ENCODE data around the gene PPARGC1A.

PPARGC1A gene

GRCh38 chr4:23774909-23775308 lies 114.9 kb downstream of the PPARGC1A start:
- Histone ChIP-seq H3K36me3 (no peaks in the 10 kb centered on the region), H3K9me3 (replicated peaks in 1 of 11) (no peaks in the 10 kb centered on the region), H3K27me3 (no peaks in the 10 kb centered on the region), H3K4me2 (no peak overlapping the region), H3K4me1 (0 out of 20 replicates have a peak, but pooled peaks cover 0 to 6% (median 0%) of the 10 kb centered on the region in 10 experiments), H3K9ac (no peak overlapping the region), H3K27ac (no peak overlapping the region), H4K20me1 (no peaks in the 10 kb centered on the region), H3K4me3 (no peak overlapping the region)
- TF ChIP-seq Cebpa-rat (IDR thresholded peaks at IDR 0.05): no peak

GRCh38 chr4:23773884-23774636 lies 115.8 kb downstream of the PPARGC1A start:
- Histone ChIP-seq H3K4me1 (0 out of 20 replicates have a peak, but pooled peaks cover 0 to 6% (median 0%) of the 10 kb centered on the region in 10 experiments), H4K20me1 (no peaks in the 10 kb centered on the region), H3K4me3 (no peak overlapping the region), H3K27me3 (no peaks in the 10 kb centered on the region), H3K4me2 (peak overlapping the region in 1 of 11 experiments; percentile 33; a peak in 1 of 22 replicates), H3K9ac (no peak overlapping the region), H3K27ac (no peak overlapping the region), H3K36me3 (no peaks in the 10 kb centered on the region), H3K9me3 (replicated peaks in 1 of 11) (no peaks in the 10 kb centered on the region)
- no peak for TF ChIP-seq Cebpa-rat (IDR thresholded peaks at IDR 0.05)

- Histone ChIP-seq H3K9ac (no peak overlapping the region), H3K4me3 (no peak overlapping the region), H3K4me1 (0 out of 20 replicates have a peak, but pooled peaks cover 0 to 6% (median 0%) of the 10 kb centered on the region in 10 experiments), H3K27ac (no peak overlapping the region), H3K36me3 (no peaks in the 10 kb centered on the region), H3K9me3 (replicated peaks in 1 of 11) (no peaks in the 10 kb centered on the region), H3K27me3 (no peaks in the 10 kb centered on the region), H3K4me2 (no peak overlapping the region), H4K20me1 (no peaks in the 10 kb centered on the region)
- no peak for TF ChIP-seq Cebpa-rat (IDR thresholded peaks at IDR 0.05)
These were observed 119.8 kb downstream of the PPARGC1A start for GRCh38 chr4:23770011-23770410.

GRCh38 chr4:23769406-23769805 lies 120.4 kb downstream of the PPARGC1A start:
- Histone ChIP-seq H4K20me1 (no peaks in the 10 kb centered on the region), H3K4me1 (0 out of 20 replicates have a peak, but pooled peaks cover 0 to 6% (median 0%) of the 10 kb centered on the region in 10 experiments), H3K4me2 (no peak overlapping the region), H3K9me3 (replicated peaks in 1 of 11) (no peaks in the 10 kb centered on the region), H3K27me3 (no peaks in the 10 kb centered on the region), H3K4me3 (no peak overlapping the region), H3K36me3 (no peaks in the 10 kb centered on the region), H3K9ac (no peak overlapping the region), H3K27ac (no peak overlapping the region)
- TF ChIP-seq Cebpa-rat (IDR thresholded peaks at IDR 0.05): no peak

- Histone ChIP-seq H4K20me1 (no peaks in the 10 kb centered on the region), H3K9ac (no peak overlapping the region), H3K4me3 (no peak overlapping the region), H3K4me2 (no peak overlapping the region), H3K9me3 (replicated peaks in 1 of 11) (no peaks in the 10 kb centered on the region), H3K4me1 (no peaks in the 10 kb centered on the region), H3K36me3 (no peaks in the 10 kb centered on the region), H3K27ac (no peak overlapping the region), H3K27me3 (no peaks in the 10 kb centered on the region)
- TF ChIP-seq Cebpa-rat (IDR thresholded peaks at IDR 0.05): no peak
These were observed 121.3 kb downstream of the PPARGC1A start for GRCh38 chr4:23768541-23768940.

GRCh38 chr4:23766344-23766743 lies 123.5 kb downstream of the PPARGC1A start:
- Histone ChIP-seq H3K36me3 (no peaks in the 10 kb centered on the region), H3K4me2 (no peak overlapping the region), H3K9me3 (replicated peaks in 1 of 11) (no peaks in the 10 kb centered on the region), H3K27ac (no peak overlapping the region), H3K9ac (no peak overlapping the region), H3K4me3 (no peak overlapping the region), H3K27me3 (no peaks in the 10 kb centered on the region), H4K20me1 (no peaks in the 10 kb centered on the region), H3K4me1 (no peaks in the 10 kb centered on the region)
- TF ChIP-seq Cebpa-rat (IDR thresholded peaks at IDR 0.05): no peak

- Histone ChIP-seq H4K20me1 (no peaks in the 10 kb centered on the region), H3K36me3 (no peaks in the 10 kb centered on the region), H3K4me3 (no peak overlapping the region), H3K4me2 (no peak overlapping the region), H3K4me1 (no peaks in the 10 kb centered on the region), H3K27ac (no peak overlapping the region), H3K9me3 (replicated peaks in 1 of 11) (no peaks in the 10 kb centered on the region), H3K9ac (no peak overlapping the region), H3K27me3 (no peaks in the 10 kb centered on the region)
- TF ChIP-seq Cebpa-rat (IDR thresholded peaks at IDR 0.05): no peak
These were observed 126.3 kb downstream of the PPARGC1A start for GRCh38 chr4:23763559-23763958.

- H3K4me2 ChIP-seq: no peak overlapping the region
- H3K4me3 ChIP-seq: no peak overlapping the region
- no peaks in the 10 kb centered on the region for H4K20me1 ChIP-seq
- TF ChIP-seq Cebpa-rat (IDR thresholded peaks at IDR 0.05): no peak
- no peak overlapping the region for H3K9ac ChIP-seq
- H3K27me3 ChIP-seq: no peaks in the 10 kb centered on the region
- no peak overlapping the region for H3K27ac ChIP-seq
- no peaks in the 10 kb centered on the region for H3K9me3 ChIP-seq (replicated peaks in 1 of 11)
- no peaks in the 10 kb centered on the region for H3K4me1 ChIP-seq
- H3K36me3 ChIP-seq: no peaks in the 10 kb centered on the region
These were observed 127.3 kb downstream of the PPARGC1A start for GRCh38 chr4:23762551-23762950.

- TF ChIP-seq Cebpa-rat (IDR thresholded peaks at IDR 0.05): no peak
- Histone ChIP-seq H3K27me3 (no peaks in the 10 kb centered on the region), H4K20me1 (no peaks in the 10 kb centered on the region), H3K36me3 (no peaks in the 10 kb centered on the region), H3K4me3 (no peak overlapping the region), H3K4me1 (no peaks in the 10 kb centered on the region), H3K9ac (no peak overlapping the region), H3K4me2 (no peak overlapping the region), H3K27ac (no peak overlapping the region), H3K9me3 (replicated peaks in 1 of 11) (no peaks in the 10 kb centered on the region)
These were observed 130.8 kb downstream of the PPARGC1A start for GRCh38 chr4:23759066-23759465.

- no peak overlapping the region for H3K27ac ChIP-seq
- H3K4me1 ChIP-seq: no peaks in the 10 kb centered on the region
- H3K9ac ChIP-seq: no peak overlapping the region
- H4K20me1 ChIP-seq: no peaks in the 10 kb centered on the region
- H3K4me3 ChIP-seq: no peak overlapping the region
- H3K36me3 ChIP-seq: no peaks in the 10 kb centered on the region
- H3K27me3 ChIP-seq: no peaks in the 10 kb centered on the region
- H3K4me2 ChIP-seq: no peak overlapping the region
- TF ChIP-seq Cebpa-rat (IDR thresholded peaks at IDR 0.05): no peak
- H3K9me3 ChIP-seq (replicated peaks in 1 of 11): no peaks in the 10 kb centered on the region
These were observed 135.2 kb downstream of the PPARGC1A start for GRCh38 chr4:23754688-23755087.

Data from BLaER1 treated with 17β-estradiol and CSF1 and Interleukin-3, amounts not matched to agents 10 nM and 100 nM (cell line).